ENCODE measurements around the gene CCDC57. TPM values are rescaled to one million over a fixed set of nuclear protein-coding genes. Genes with fewer than 3 reads are reported as not detected.

Gene CCDC57
- total RNA-seq, 1 experiment from 2014 or later: 8.4 TPM

GRCh38 chr17:82097184-82097918 lies 115.3 kb downstream of the CCDC57 start:
- no peak for DNase-seq (ENCODE audit: low read depth)
- in situ Hi-C loops (cut with HindIII; ENCODE audit: low pct_unique_long_range_greater_than_20kb, low sequenced_read_pairs): no loop called here

GRCh38 chr17:82096709-82097183 lies 115.9 kb downstream of the CCDC57 start:
- DNase-seq (ENCODE audit: low read depth): no peak
- in situ Hi-C loops (cut with HindIII; ENCODE audit: low pct_unique_long_range_greater_than_20kb, low sequenced_read_pairs): no loop called here

- in situ Hi-C loops (cut with HindIII; ENCODE audit: low pct_unique_long_range_greater_than_20kb, low sequenced_read_pairs): no loop called here
- DNase-seq (ENCODE audit: low read depth): no peak
These were observed 116.6 kb downstream of the CCDC57 start for GRCh38 chr17:82095777-82096708.

- in situ Hi-C loops (cut with HindIII; ENCODE audit: low pct_unique_long_range_greater_than_20kb, low sequenced_read_pairs): no loop called here
- no peak for DNase-seq (ENCODE audit: low read depth)
These were observed 117.5 kb downstream of the CCDC57 start for GRCh38 chr17:82094931-82095776.

- in situ Hi-C loops (cut with HindIII; ENCODE audit: low pct_unique_long_range_greater_than_20kb, low sequenced_read_pairs): no loop called here
- no peak for DNase-seq (ENCODE audit: low read depth)
These were observed 119.5 kb downstream of the CCDC57 start for GRCh38 chr17:82092995-82093751.

GRCh38 chr17:82092628-82092994 lies 120.0 kb downstream of the CCDC57 start:
- DNase-seq (ENCODE audit: low read depth): no peak
- in situ Hi-C loops (cut with HindIII; ENCODE audit: low pct_unique_long_range_greater_than_20kb, low sequenced_read_pairs): no loop called here

- in situ Hi-C loops (cut with HindIII; ENCODE audit: low pct_unique_long_range_greater_than_20kb, low sequenced_read_pairs): no loop called here
- DNase-seq (ENCODE audit: low read depth): no peak
These were observed 120.5 kb downstream of the CCDC57 start for GRCh38 chr17:82092094-82092586.

- in situ Hi-C loops (cut with HindIII; ENCODE audit: low pct_unique_long_range_greater_than_20kb, low sequenced_read_pairs): no loop called here
- DNase-seq (ENCODE audit: low read depth): no peak
These were observed 121.2 kb downstream of the CCDC57 start for GRCh38 chr17:82091264-82092066.

- DNase-seq (ENCODE audit: low read depth): no peak
- in situ Hi-C loops (cut with HindIII; ENCODE audit: low pct_unique_long_range_greater_than_20kb, low sequenced_read_pairs): no loop called here
These were observed 121.9 kb downstream of the CCDC57 start for GRCh38 chr17:82090549-82091263.

GRCh38 chr17:82089723-82090548 lies 122.7 kb downstream of the CCDC57 start:
- in situ Hi-C loops (cut with HindIII; ENCODE audit: low pct_unique_long_range_greater_than_20kb, low sequenced_read_pairs): no loop called here
- no peak for DNase-seq (ENCODE audit: low read depth)

- in situ Hi-C loops (cut with HindIII; ENCODE audit: low pct_unique_long_range_greater_than_20kb, low sequenced_read_pairs): no loop called here
- no peak for DNase-seq (ENCODE audit: low read depth)
These were observed 123.6 kb downstream of the CCDC57 start for GRCh38 chr17:82088838-82089722.

- no peak for DNase-seq (ENCODE audit: low read depth)
- in situ Hi-C loops (cut with HindIII; ENCODE audit: low pct_unique_long_range_greater_than_20kb, low sequenced_read_pairs): no loop called here
These were observed 124.4 kb downstream of the CCDC57 start for GRCh38 chr17:82087961-82088837.

- no peak for DNase-seq (ENCODE audit: low read depth)
These were observed 125.4 kb downstream of the CCDC57 start for GRCh38 chr17:82086941-82087906.

More at GRCh38 chr17:82086941-82087906, 125.4 kb downstream of the CCDC57 start:
- in situ Hi-C loops (cut with HindIII; ENCODE audit: low pct_unique_long_range_greater_than_20kb, low sequenced_read_pairs): no loop called here
